Astrocyte (in vitro differentiated cells and primary cell): Measurements from ENCODE around the gene DSCAM.

ENCODE experiments used
- EZH2 ChIP-seq: IDR thresholded peaks from 2 replicates; pipeline ENCODE4 v1.6.1; 2012; ENCODE audit warnings: mild to moderate bottlenecking, low read length, inconsistent platforms; ENCODE audit not compliant: insufficient read depth
- TF ChIP-seq, protein P1 (sequence below): IDR thresholded peaks from 2 replicates; pipeline ENCODE4 v1.5.1; 2011; ENCODE audit warnings: low read depth, mild to moderate bottlenecking, inconsistent platforms, low read length, moderate library complexity; ENCODE audit not compliant: insufficient read depth

DNA sequence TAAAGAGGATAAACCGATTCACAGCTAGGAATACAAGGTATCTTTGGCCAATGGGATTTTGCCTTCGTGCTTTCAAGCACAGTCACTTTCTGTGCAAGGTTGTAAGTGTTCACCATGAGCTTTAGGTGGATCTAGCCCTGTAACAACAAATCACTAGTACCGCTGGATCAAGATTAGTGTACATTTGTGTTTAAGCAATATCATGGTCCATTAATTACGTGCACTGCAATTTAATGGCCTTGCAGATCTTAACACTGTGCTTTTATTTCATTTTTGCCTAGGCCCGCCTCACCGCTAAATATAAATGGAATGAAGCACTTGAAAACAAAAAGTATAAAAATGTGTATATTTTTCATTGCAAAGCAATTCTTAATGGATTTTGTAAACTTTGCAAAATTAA, 461.1 kb downstream of the DSCAM start:
- TF ChIP-seq, protein P1, sequence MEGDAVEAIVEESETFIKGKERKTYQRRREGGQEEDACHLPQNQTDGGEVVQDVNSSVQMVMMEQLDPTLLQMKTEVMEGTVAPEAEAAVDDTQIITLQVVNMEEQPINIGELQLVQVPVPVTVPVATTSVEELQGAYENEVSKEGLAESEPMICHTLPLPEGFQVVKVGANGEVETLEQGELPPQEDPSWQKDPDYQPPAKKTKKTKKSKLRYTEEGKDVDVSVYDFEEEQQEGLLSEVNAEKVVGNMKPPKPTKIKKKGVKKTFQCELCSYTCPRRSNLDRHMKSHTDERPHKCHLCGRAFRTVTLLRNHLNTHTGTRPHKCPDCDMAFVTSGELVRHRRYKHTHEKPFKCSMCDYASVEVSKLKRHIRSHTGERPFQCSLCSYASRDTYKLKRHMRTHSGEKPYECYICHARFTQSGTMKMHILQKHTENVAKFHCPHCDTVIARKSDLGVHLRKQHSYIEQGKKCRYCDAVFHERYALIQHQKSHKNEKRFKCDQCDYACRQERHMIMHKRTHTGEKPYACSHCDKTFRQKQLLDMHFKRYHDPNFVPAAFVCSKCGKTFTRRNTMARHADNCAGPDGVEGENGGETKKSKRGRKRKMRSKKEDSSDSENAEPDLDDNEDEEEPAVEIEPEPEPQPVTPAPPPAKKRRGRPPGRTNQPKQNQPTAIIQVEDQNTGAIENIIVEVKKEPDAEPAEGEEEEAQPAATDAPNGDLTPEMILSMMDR = no peak
- TF ChIP-seq EZH2 = no peak
